COR-L47 (cell line): Measurements from ENCODE around the gene CXCL6.

ENCODE experiments used
- DNase-seq: peaks from one replicate; lab custom pipeline; 2025; lab: John Stamatoyannopoulos, UW

Gene CXCL6

DNA sequence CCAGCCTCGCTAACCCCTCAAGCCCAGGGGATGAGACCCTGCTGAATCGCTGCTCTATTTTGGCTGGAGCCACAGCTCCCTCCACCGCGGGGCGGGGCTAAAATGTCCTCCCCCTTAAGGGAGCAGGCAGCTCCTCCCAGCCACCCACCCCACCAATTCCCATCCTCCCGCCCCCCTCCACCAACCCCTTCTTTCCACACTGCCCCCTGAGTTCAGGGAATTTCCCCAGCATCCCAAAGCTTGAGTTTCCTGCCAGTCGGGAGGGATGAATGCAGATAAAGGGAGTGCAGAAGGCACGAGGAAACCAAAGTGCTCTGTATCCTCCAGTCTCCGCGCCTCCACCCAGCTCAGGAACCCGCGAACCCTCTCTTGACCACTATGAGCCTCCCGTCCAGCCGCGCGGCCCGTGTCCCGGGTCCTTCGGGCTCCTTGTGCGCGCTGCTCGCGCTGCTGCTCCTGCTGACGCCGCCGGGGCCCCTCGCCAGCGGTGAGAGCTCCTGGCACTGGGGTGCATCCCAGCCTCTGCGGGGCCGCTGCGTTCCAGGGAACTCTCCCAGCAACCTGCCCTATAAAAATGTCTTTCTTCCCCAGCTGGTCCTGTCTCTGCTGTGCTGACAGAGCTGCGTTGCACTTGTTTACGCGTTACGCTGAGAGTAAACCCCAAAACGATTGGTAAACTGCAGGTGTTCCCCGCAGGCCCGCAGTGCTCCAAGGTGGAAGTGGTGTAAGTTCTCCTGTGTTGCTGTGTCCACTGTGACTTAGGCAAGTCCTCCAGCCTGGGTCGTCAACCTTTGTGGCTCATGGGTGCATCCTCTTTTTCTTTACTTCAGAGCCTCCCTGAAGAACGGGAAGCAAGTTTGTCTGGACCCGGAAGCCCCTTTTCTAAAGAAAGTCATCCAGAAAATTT lies at the start of gene CXCL6:
TSS of gene CXCL6 (plus strand) at position 306 of the 907 bp plus-strand sequence. CDS start at position 379, 73 bp downstream.
- DNase-seq: peak; percentile 19

- no peak for DNase-seq
Observed at GRCh38 chr4:73788411-73788810, 48.1 kb upstream of the CXCL6 start.

- no peak for DNase-seq
Observed at GRCh38 chr4:73798842-73799241, 37.6 kb upstream of the CXCL6 start.

- no peak for DNase-seq
Observed at GRCh38 chr4:73800206-73800605, 36.3 kb upstream of the CXCL6 start.

- no peak for DNase-seq
Observed at GRCh38 chr4:73801692-73802091, 34.8 kb upstream of the CXCL6 start.

GRCh38 chr4:73803213-73803612 lies 33.3 kb upstream of the CXCL6 start:
- no peak for DNase-seq

DNA sequence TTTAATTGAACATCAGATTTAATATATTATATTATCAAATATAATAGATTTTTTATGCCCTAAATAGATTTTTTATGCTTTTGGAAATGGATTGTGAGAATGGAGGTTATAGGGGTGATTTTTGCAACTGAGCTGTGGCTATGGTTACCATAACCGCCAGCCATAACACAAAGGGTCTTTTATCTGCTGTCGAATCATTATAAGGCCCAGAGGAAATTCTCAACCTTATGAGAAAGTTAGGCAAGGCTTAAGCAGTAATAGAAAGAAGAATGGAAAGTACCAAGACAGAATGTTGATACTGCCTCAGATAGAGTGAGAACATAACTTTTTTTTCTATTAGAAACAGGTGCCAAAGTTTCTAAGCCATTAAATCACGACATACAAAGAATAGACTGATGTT lies 26.3 kb upstream of the CXCL6 start:
- DNase-seq: no peak

DNA sequence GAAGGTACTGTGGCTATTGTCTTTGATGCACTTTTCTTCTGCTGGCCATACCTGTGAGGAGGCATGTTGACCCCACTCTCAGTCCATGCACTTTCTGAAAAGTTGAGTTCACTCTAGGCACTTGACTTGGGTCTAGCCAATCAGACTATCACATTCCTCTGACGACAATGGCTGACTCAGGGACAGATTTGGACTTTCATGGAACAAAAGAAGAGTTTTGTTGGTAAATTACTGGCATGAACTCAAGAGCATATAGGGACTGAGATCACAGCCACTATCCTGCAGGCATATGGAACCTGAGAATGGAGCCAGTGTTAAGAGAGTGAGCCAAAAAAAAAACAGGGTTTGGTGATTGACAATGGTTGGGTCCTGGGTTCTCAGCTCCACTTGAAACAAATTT lies 24.6 kb upstream of the CXCL6 start:
- DNase-seq: no peak

GRCh38 chr4:73814679-73815078 lies 21.8 kb upstream of the CXCL6 start:
- no peak for DNase-seq

DNA sequence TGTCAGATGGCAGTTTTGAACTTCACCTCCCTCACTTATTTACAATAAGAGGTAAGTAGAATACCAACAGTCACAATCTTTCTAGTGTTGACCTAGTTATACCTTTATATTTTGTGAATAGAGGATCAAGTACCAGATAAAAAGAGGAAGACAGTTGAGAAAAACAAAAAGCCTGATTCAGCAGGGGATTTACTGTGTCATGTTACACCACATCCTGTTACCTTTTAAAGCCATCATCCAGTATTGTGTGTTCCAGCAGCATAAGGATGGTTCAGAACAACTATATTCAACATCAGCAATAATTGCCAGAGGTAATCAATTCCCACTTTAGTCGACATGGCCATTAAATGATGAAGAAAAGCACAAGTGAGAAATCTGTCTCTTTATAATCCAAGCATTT lies 21.3 kb upstream of the CXCL6 start:
- DNase-seq: no peak

- no peak for DNase-seq
Observed at GRCh38 chr4:73816814-73817213, 19.7 kb upstream of the CXCL6 start.

DNA sequence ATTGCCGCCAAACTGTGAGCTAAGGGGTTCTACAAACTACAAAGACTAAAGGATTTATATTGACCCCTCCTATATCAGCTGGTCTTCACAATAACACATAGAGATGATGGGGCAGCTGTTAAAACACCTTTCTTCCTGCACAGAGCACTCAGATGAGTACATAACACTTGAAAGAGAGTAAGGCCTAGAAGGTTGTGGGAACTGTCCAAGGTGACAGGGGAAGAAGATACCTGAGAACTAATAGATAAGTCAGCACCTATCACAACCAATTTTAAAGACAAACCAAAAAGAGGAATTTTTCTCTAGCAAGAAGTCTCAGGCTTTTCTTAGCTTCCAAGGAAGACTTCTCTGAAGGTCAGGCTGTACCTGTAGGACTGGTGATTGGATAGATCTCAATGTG lies 19.1 kb upstream of the CXCL6 start:
- no peak for DNase-seq

DNA sequence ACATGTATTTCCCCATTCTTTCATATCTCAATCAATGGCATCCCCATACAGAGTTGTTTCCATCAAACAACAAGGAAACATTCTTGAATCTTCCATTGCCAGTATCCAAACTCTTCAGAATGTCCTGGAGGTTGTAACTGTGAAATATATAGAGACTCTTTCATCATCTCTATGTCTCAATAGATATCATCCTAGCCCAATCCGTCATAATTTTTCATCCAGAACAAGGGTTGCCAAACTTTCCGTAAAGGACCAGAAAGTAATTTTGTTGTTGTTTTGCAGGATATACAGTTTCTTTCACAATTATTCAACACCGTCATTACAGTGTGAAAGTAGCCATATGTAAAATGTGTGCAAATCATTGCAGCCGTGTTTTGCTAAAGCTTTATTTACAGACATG lies 15.2 kb upstream of the CXCL6 start:
- DNase-seq: no peak

GRCh38 chr4:73822389-73822788 lies 14.1 kb upstream of the CXCL6 start:
- DNase-seq: no peak

DNA sequence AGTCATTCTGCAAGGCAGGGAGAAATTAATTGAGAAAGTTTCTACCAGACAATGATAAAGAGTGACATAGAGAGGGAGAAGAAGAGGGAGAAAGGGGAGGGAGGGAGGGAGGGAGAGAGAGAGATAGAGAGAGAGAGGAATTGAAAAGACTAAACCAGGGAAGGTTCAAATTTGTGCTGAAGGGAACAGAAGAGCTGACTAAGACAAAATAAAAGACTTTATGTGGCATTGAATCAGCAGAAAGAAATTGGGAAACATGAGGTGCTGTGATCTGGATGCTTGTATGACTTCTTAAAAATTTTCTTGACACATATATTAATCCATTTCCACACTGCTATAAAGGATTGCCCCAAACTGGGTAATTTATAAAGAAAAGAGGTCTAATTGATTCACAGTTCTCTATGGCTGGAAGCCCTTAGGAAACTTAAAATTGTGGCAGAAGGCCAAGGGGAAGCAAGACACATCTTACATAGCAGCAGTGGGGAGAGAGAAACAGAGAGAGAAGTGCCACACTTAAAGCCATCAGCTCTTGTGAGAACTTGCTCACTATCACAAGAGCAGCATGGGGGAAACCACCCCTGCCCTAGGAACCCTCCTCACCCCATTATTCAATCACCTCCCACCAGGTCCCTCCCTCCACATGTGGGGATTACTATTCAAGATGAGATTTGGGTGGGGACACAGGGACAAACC lies 13.5 kb upstream of the CXCL6 start:
- DNase-seq: no peak

- DNase-seq: no peak
Observed at GRCh38 chr4:73823760-73824159, 12.7 kb upstream of the CXCL6 start.

GRCh38 chr4:73828956-73829355 lies 7.5 kb upstream of the CXCL6 start:
- DNase-seq: no peak

DNA sequence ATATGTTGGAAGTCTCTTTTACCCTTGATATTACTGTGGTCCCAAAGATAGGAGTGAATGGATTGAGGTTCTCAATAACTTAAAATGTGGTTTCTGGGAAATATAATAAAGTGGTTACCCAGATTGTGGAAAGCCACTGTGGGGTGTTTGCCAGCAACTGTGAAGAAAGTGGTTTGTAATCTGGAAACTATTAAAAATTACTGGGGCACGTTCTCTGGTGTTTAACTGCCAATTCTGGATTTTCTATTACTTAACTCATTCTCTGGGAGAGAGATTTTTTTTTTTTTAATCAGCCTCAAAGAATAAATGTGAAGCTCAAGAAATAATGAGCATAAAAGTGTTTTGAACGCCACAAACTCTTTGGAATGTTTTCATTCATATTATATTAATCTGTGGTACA lies 4.9 kb upstream of the CXCL6 start:
- no peak for DNase-seq

GRCh38 chr4:73832651-73833237 lies 3.7 kb upstream of the CXCL6 start:
- DNase-seq: no peak

DNA sequence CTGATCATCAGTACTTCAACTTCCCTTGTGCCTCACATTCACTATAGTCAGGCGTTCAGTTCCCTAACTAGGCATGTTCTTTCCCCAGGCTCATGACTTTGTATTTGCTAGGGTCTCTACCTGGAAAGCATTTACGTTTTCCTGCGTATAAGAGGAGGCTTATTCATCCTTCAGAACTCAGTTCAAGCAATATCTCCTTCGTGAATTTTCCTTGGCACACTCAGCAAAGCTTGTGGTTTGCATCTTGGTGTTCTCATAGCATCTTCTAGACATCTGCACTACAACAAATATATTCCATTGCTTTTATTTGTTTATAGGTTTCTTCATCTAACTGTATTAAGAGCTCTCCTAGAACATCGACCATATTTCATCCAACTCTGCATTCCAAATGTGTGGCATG lies 2.6 kb downstream of the CXCL6 start:
- DNase-seq: no peak

DNA sequence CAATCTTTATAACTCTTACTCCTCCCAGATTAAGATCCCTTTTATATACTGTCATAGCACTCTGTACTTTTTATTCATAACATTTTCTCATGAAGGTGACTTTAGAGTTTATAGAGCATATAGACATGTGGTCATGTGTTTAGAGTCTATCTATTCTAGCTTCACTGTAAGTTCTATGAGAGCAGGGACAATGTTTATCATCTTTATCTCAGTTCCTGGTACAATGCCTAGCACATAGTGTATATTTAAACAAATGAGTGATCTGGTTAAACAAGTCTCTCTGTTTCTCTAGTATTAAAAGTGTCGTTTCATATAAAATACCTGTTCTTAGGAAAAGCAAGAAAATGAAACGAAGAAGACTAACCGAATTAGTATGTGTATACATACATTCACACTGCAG lies 3.2 kb downstream of the CXCL6 start:
- DNase-seq: no peak

DNA sequence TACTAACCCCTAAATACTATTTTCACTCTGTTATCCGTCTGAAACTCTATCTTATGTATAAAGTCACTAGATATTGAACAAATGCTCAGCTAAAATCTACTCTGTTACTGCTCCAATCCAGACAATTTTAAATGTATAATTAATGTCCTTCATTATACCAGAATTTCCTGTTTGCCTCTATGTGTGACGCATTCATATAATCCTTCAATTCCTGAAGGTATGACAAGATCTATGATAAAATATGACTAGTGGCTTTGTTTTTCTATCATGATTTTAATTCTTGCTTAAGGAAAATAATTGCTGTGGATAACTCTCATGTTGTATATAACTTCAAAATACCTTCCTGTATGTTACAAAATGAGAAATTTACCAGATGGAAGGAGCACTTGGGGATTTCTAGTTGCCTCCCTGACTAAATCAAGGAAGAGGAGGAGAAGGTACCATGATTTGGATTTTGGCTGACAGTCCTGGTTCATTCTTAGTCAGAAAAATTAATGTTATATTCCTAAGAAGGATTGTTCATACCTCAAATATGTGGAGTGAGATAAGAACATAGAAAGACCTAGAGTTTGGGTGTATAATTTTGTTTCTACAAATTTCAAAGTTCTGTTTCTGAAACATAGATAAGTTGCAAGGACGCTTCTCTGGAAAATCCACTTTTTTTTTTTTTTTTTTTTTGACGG lies 4.9 kb downstream of the CXCL6 start:
- no peak for DNase-seq
